GM12878 (cell line): ENCODE measurements around the gene SLC4A5.

Experiments
- ATF3 ChIP-seq: IDR thresholded peaks from 2 replicates; pipeline ENCODE4 v1.6.1; 2011; ENCODE audit warnings: low read depth, mild to moderate bottlenecking, low read length, moderate library complexity, borderline replicate concordance; ENCODE audit errors: extremely low read depth
- BHLHE40 ChIP-seq, 2 experiments: fragments of 450-650 bp in 1 of 2; IDR thresholded peaks; 2 replicates each; pipeline ENCODE4 v1.6.1; 2011 to 2017; ENCODE audit warnings: low read depth in 2 of 2, borderline replicate concordance in 1 of 2, improper control_type of control experiment in 1 of 2, low read length in 1 of 2, mild to moderate bottlenecking in 1 of 2
- CTCF ChIP-seq, 3 experiments: IDR thresholded peaks in 2 of 3; conservative IDR thresholded peaks in 1 of 3; 2 replicates each; pipeline ENCODE4 v1.5.1; 2011; ENCODE audit warnings: low read depth in 3 of 3, low read length in 3 of 3, mild to moderate bottlenecking in 3 of 3, control low read depth in 2 of 3, moderate library complexity in 2 of 3, inconsistent platforms in 1 of 3, mixed read lengths in 1 of 3; ENCODE audit not compliant: control insufficient read depth in 2 of 3, insufficient read depth in 1 of 3; ENCODE audit errors: extremely low read depth in 1 of 3
- E2F4 ChIP-seq: IDR thresholded peaks from 2 replicates; pipeline ENCODE4 v1.6.1; 2012; ENCODE audit warnings: low read depth, low read length, improper control_type of control experiment
- HDAC6 ChIP-seq: fragments of 200-600 bp; sonication (generic); IDR thresholded peaks from one replicate; pipeline ENCODE4 v1.8.0; 2017; ENCODE audit warnings: antibody characterized with exemption; ENCODE audit not compliant: unreplicated experiment
- SMARCA5 ChIP-seq: fragments of 450-650 bp; IDR thresholded peaks from 2 replicates; pipeline ENCODE4 v1.6.1; 2017; ENCODE audit warnings: mild to moderate bottlenecking
- TAF1 ChIP-seq: IDR thresholded peaks from 2 replicates; pipeline ENCODE4 v1.6.1; 2011; ENCODE audit warnings: mild to moderate bottlenecking, low read depth, low read length, borderline replicate concordance
- YBX1 ChIP-seq: fragments of 450-650 bp; IDR thresholded peaks from 2 replicates; pipeline ENCODE4 v1.6.1; 2016; ENCODE audit warnings: antibody characterized with exemption
- YY1 ChIP-seq: IDR thresholded peaks from 2 replicates; pipeline ENCODE4 v1.6.1; 2011; ENCODE audit warnings: low read depth, mild to moderate bottlenecking, low read length
- TF ChIP-seq, protein P1 (sequence below): fragments of 450-650 bp; IDR thresholded peaks from 2 replicates; pipeline ENCODE4 v1.6.1; 2016; ENCODE audit warnings: mild to moderate bottlenecking
- TF ChIP-seq, protein P2 (sequence below): fragments of 450-650 bp; conservative IDR thresholded peaks from 2 replicates; pipeline ENCODE4 v1.6.1; 2017; ENCODE audit warnings: mild to moderate bottlenecking, moderate library complexity

DNA sequence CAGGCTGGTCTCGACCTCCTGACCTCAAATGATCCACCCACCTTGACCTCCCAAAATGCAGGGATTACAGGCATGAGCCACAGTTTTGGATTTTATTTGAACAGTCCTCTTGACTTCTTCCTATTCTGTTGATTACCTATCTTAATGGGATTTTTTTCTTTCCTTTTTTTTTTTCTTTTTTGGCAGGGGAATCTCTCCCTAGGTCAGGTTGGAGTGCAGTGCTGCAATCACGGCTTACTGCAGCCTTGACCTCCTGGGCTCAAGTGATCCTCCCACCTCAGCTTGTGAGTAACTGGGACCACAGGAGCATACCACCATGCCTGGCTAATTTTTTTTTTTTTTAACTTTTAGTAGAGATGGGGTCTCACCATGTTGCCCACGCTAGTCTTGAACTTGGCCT, 142.0 kb downstream of the SLC4A5 start:
- no peak for TF ChIP-seq E2F4
- TF ChIP-seq BHLHE40 (IDR thresholded peaks at IDR 0.05; ENCODE audit: borderline replicate concordance in 1 of 2, low read depth in 2 of 2, low read length in 1 of 2): no peak
- TF ChIP-seq, protein P1, sequence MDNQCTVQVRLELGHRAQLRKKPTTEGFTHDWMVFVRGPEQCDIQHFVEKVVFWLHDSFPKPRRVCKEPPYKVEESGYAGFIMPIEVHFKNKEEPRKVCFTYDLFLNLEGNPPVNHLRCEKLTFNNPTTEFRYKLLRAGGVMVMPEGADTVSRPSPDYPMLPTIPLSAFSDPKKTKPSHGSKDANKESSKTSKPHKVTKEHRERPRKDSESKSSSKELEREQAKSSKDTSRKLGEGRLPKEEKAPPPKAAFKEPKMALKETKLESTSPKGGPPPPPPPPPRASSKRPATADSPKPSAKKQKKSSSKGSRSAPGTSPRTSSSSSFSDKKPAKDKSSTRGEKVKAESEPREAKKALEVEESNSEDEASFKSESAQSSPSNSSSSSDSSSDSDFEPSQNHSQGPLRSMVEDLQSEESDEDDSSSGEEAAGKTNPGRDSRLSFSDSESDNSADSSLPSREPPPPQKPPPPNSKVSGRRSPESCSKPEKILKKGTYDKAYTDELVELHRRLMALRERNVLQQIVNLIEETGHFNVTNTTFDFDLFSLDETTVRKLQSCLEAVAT: no peak
- TF ChIP-seq YBX1: no peak
- TF ChIP-seq CTCF (IDR thresholded peaks at IDR 0.05 in 2 of 3, conservative IDR thresholded peaks at IDR 0.05 in 1 of 3; ENCODE audit: control insufficient read depth in 2 of 3, extremely low read depth in 1 of 3, insufficient read depth in 1 of 3, low read depth in 3 of 3, low read length in 3 of 3): no peak
- TF ChIP-seq, protein P2, sequence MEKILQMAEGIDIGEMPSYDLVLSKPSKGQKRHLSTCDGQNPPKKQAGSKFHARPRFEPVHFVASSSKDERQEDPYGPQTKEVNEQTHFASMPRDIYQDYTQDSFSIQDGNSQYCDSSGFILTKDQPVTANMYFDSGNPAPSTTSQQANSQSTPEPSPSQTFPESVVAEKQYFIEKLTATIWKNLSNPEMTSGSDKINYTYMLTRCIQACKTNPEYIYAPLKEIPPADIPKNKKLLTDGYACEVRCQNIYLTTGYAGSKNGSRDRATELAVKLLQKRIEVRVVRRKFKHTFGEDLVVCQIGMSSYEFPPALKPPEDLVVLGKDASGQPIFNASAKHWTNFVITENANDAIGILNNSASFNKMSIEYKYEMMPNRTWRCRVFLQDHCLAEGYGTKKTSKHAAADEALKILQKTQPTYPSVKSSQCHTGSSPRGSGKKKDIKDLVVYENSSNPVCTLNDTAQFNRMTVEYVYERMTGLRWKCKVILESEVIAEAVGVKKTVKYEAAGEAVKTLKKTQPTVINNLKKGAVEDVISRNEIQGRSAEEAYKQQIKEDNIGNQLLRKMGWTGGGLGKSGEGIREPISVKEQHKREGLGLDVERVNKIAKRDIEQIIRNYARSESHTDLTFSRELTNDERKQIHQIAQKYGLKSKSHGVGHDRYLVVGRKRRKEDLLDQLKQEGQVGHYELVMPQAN: no peak
- no peak for TF ChIP-seq TAF1
- no peak for TF ChIP-seq YY1
- TF ChIP-seq SMARCA5: no peak
- no peak for TF ChIP-seq ATF3
- no peak for TF ChIP-seq HDAC6
